Testis (tissue), 3 donors: ENCODE results near the gene TMEM117. TPM values are rescaled to one million over a fixed set of nuclear protein-coding genes. Genes with fewer than 3 reads are reported as not detected.

Experiments used
- DNase-seq: peaks from one replicate; pipeline ENCODE4 v3.0.0-alpha.2; 2019
- H3K27ac ChIP-seq, 2 donors: fragments of 200-600 bp; sonication (generic); one replicate each; pipeline ENCODE4 v1.5.1; 2019
- H3K27me3 ChIP-seq: fragments of 200-600 bp; sonication (generic); one replicate; pipeline ENCODE4 v1.5.1; 2019
- H3K36me3 ChIP-seq: fragments of 200-600 bp; sonication (generic); one replicate; pipeline ENCODE4 v1.5.1; 2017; ENCODE audit warnings: low read depth; ENCODE audit errors: missing control alignments
- H3K4me1 ChIP-seq: fragments of 200-600 bp; sonication (generic); one replicate; pipeline ENCODE4 v1.5.1; 2019
- H3K4me3 ChIP-seq, 2 donors: fragments of 200-600 bp; sonication (generic); one replicate each; pipeline ENCODE4 v1.5.1; 2017 to 2019
- H3K9me3 ChIP-seq: fragments of 200-600 bp; sonication (generic); one replicate; pipeline ENCODE4 v1.5.1; 2017
- POLR2A ChIP-seq: fragments of 450-650 bp; IDR thresholded peaks from one replicate; pipeline ENCODE4 v1.6.1; 2017; ENCODE audit warnings: antibody characterized with exemption, mild to moderate bottlenecking, moderate library complexity
- WGBS, 2 donors: methylation state at CpG; one replicate each; pipeline ENCODE4 v1.1.5; 2018; 5-methylcytosine and 5-hydroxymethylcytosine counted together
- intact Hi-C: fragments of 100-400 bp; cut with DNase I; formaldehyde crosslinking; loops from one replicate; pipeline ENCODE4 v1.15.1; 2023; ENCODE audit warnings: low total_unique reads
- polyA plus RNA-seq: library from polyadenylated mRNA; stranded (reverse); fragments of 350-450 nt; fragmentation: Illumina TruSeq; extraction: RNeasy Lipid Tissue Mini Kit (QIAGEN cat#74804); gene quantifications from one replicate; pipeline ENCODE4 v1.2.3, GENCODE V29; 2014; ENCODE audit warnings: low read depth, low replicate concordance; ENCODE audit not compliant: insufficient read depth
- total RNA-seq, 2 donors: library from RNA; depleted of rRNA; stranded (reverse); fragments of >200 nt; gene quantifications; one replicate each; pipeline ENCODE4 v1.2.3, GENCODE V29; 2016
- TF ChIP-seq, protein P1 (sequence below), 3 experiments: fragments of 450-650 bp in 2 of 3; fragments of 200-600 bp in 1 of 3; sonication (generic) in 1 of 3; IDR thresholded peaks; one replicate each; pipeline ENCODE4 v1.5.1; 2016 to 2019; ENCODE audit warnings: antibody characterized with exemption in 3 of 3, mild to moderate bottlenecking in 2 of 3, moderate library complexity in 1 of 3

TMEM117 gene
- total and polyA plus RNA-seq, 3 donors from 2014 or later, result 6.1 to 17.7 (median 14.8) TPM

DNA sequence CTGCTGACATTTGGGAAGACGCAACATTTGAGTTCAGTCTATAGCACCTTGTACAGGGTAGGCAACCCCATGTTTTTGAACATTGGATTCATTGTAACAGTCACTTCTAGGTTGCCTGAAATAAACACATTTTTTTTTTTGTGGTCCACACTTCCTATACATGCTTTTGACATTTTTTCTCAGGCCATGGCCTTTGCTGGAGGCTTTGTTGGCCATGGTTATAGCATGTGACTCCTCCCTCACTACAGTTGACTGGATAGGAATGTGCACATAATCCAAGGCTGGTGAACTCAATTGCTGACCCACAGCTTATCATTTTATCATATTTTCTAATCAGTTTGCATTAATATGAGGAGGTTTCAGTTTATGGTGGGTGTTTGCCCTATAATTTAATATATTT lies 60.6 kb downstream of the TMEM117 start:
- Histone ChIP-seq H3K36me3 (no peaks in the 10 kb centered on the region), H3K4me3 (no peak overlapping the region)
- no peak for TF ChIP-seq POLR2A
- TF ChIP-seq, protein P1, sequence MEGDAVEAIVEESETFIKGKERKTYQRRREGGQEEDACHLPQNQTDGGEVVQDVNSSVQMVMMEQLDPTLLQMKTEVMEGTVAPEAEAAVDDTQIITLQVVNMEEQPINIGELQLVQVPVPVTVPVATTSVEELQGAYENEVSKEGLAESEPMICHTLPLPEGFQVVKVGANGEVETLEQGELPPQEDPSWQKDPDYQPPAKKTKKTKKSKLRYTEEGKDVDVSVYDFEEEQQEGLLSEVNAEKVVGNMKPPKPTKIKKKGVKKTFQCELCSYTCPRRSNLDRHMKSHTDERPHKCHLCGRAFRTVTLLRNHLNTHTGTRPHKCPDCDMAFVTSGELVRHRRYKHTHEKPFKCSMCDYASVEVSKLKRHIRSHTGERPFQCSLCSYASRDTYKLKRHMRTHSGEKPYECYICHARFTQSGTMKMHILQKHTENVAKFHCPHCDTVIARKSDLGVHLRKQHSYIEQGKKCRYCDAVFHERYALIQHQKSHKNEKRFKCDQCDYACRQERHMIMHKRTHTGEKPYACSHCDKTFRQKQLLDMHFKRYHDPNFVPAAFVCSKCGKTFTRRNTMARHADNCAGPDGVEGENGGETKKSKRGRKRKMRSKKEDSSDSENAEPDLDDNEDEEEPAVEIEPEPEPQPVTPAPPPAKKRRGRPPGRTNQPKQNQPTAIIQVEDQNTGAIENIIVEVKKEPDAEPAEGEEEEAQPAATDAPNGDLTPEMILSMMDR (IDR thresholded peaks at IDR 0.05), result no peak

DNA sequence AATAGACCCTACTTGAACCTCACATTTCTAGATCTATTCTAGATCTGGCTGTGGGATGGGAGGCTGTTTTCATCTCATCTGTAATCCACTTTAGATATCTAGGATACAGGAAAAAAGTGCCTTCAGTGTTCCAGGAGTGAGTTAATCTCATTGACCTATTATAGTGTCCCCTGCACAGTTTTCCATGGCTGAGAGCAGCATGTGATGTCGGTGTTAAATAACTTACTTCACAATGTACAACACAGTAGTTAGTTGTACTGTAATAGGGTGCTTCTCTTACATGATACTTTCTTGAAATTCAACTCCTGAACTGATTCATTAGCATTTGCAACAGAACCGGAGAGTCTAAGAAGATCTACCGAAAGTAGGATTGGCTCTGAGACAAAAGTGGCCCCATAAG lies 62.6 kb downstream of the TMEM117 start:
- H3K27ac ChIP-seq, result no peak overlapping the region
- H3K4me1 ChIP-seq, result no peaks in the 10 kb centered on the region
- 86 to 90% methylated on average over 3 of the region's 3 CpGs for WGBS, 2 donors
- no peak for DNase-seq
- no peak overlapping the region for H3K4me3 ChIP-seq
- TF ChIP-seq, protein P1 (IDR thresholded peaks at IDR 0.05), result no peak
- TF ChIP-seq POLR2A, result no peak
- intact Hi-C loops, result no loop called here
- no peaks in the 10 kb centered on the region for H3K9me3 ChIP-seq
- no peaks in the 10 kb centered on the region for H3K27me3 ChIP-seq
- no peaks in the 10 kb centered on the region for H3K36me3 ChIP-seq

More for the DNA sequence above, 60.6 kb downstream of the TMEM117 start:
- DNase-seq, result no peak
- Histone ChIP-seq H3K27me3 (no peaks in the 10 kb centered on the region), H3K4me1 (no peaks in the 10 kb centered on the region), H3K27ac (no peak overlapping the region), H3K9me3 (no peaks in the 10 kb centered on the region)
- intact Hi-C loops, result no loop called here
- 70 to 84% methylated on average over 1 of the region's 1 CpG for WGBS, 2 donors

DNA sequence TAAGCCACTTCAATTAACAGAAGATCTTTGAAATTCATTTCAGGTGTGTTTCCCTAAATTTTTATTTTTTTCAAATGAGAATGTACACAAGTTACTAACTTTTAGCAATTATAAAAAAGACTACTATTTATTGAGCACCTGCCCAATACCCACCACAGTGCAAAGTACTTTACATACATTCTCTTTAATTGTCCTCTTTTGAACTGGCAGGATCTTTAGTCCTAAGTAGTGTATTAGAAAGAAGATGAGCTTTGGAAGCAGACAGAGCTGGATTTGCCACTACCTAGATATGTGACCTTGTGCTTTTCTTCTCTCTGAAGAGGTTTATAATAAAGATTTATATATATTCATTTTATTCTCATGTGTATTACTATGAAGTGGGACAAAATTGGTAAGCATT lies 63.7 kb downstream of the TMEM117 start:
- no peaks in the 10 kb centered on the region for H3K9me3 ChIP-seq
- no peaks in the 10 kb centered on the region for H3K36me3 ChIP-seq
- H3K27ac ChIP-seq, result no peak overlapping the region
- no peak overlapping the region for H3K4me3 ChIP-seq
- H3K27me3 ChIP-seq, result no peaks in the 10 kb centered on the region
- no peaks in the 10 kb centered on the region for H3K4me1 ChIP-seq
- no peak for TF ChIP-seq POLR2A
- TF ChIP-seq, protein P1 (IDR thresholded peaks at IDR 0.05), result no peak
- no peak for DNase-seq
- intact Hi-C loops, result no loop called here

DNA sequence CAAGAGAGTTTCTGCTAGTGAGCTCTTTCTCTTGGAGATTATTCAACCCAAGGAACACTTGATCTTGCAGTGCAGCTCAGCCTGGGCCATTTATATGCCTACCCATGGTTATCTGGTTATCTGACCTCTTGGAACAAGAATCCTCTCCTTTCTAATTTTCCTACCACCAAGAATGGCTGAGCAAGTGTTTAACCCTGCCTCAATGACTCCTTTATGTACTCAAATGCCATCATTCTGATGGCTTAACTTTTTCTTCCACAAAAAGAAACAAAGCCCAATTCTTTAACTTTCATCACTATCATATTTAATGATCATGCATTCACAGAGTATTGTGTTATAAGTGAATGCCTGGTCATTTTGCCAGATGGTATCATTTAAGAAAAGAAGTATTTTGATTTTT lies 67.8 kb downstream of the TMEM117 start:
- H3K27me3 ChIP-seq, result no peaks in the 10 kb centered on the region
- no peak for TF ChIP-seq POLR2A
- TF ChIP-seq, protein P1 (IDR thresholded peaks at IDR 0.05), result no peak
- intact Hi-C loops, result no loop called here
- no peaks in the 10 kb centered on the region for H3K9me3 ChIP-seq
- no peaks in the 10 kb centered on the region for H3K36me3 ChIP-seq
- no peak for DNase-seq
- H3K4me3 ChIP-seq, result no peak overlapping the region
- H3K4me1 ChIP-seq, result no peaks in the 10 kb centered on the region
- H3K27ac ChIP-seq, result no peak overlapping the region

DNA sequence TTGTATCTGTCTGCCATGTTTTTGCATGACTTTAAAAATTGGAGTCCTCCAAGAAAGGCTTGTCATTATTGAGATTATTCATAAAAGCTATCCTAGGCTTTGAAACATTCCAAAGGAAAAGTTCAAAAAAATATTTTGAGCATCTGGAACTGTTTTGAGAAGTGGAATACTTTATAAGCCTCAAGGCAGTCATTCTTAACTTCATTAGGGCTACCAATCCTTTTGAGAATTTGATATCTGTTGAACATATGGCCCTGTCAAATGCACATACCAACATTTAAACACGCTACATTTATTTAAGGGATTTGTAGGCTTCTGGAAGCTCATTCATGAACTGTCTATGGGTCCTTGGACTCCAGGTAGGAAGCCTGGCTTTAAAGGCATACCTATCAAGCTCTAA lies 77.0 kb downstream of the TMEM117 start:
- Histone ChIP-seq H3K27me3 (no peaks in the 10 kb centered on the region), H3K4me1 (no peaks in the 10 kb centered on the region), H3K9me3 (no peaks in the 10 kb centered on the region), H3K27ac (no peak overlapping the region), H3K4me3 (no peak overlapping the region), H3K36me3 (no peaks in the 10 kb centered on the region)
- no peak for TF ChIP-seq POLR2A
- TF ChIP-seq, protein P1 (IDR thresholded peaks at IDR 0.05), result no peak
- intact Hi-C loops, result no loop called here
- 0% methylated on average over 1 of the region's 1 CpG for WGBS, 2 donors
- DNase-seq, result no peak
